T-helper 2 cell (primary cell): Measurements from ENCODE around the gene CDADC1.
"Not testable (repeated sequence)": the region's sequence is repeated elsewhere in the genome, so short reads cannot be mapped to it uniquely, and the experiment has no call there.

Experiments used
- DNase-seq, 5 experiments: peaks; one replicate each; pipeline versions ENCODE4 v3.0.0 to v3.0.0-alpha.2; 2012 to 2022

Gene CDADC1

DNA sequence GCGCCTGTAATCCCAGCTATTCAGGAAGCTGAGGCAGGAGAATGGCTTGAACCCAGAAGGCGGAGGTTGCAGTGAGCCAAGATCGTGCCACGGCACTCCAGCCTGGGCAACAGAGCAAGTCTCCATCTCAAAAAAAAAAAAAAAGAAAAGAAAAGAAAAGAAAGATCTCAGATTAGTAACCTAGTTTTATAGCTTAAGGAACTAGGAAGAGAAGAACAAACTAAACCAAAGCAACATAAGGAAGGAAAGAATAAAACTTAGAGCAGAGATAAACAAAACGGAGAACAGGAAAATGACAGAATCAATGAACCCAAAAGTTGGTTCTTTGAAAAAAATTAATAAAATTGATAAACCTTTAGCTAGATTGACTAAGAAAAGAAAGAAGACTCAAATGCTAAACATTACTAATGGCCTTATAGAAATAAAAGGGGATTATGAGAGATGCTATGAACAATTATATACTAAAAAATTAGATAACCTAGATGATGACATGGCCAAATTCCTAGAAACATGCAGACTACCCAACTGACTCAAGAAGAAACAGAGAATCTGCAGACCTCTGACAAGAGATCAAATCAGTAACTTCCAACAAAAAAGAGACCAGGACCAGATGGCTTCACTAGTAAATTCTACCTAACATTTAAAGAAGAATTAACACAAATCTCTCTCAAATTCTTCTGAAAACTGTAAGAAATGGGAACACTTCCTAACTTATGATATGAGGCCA, 68.2 kb downstream of the CDADC1 start:
- no peak for DNase-seq

- no peak for DNase-seq
Measured at GRCh38 chr13:49319551-49319950, 71.8 kb downstream of the CDADC1 start.

GRCh38 chr13:49319951-49320350, 72.2 kb downstream of the CDADC1 start:
- DNase-seq = no peak

DNA sequence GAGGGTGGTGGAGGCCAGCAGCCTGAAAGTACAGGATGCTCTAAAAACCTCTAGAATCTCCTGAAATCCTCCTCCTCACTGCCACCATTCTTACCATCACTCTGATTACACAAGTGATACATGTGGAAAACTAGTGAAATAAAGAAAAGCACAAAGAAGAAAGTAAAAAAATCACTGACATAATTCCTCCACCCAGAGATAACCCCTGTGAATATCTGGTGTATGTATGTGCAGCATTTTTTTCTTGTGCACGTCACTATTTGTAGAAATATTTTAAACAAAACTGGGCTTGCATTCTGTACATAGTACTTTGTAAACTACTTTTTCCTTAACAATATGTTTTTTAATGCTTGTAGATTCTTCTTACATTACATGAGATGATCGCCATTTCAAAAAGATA, 73.2 kb downstream of the CDADC1 start:
- no peak for DNase-seq

- no peak for DNase-seq
Measured at GRCh38 chr13:49322702-49323101, 75.0 kb downstream of the CDADC1 start.

DNA sequence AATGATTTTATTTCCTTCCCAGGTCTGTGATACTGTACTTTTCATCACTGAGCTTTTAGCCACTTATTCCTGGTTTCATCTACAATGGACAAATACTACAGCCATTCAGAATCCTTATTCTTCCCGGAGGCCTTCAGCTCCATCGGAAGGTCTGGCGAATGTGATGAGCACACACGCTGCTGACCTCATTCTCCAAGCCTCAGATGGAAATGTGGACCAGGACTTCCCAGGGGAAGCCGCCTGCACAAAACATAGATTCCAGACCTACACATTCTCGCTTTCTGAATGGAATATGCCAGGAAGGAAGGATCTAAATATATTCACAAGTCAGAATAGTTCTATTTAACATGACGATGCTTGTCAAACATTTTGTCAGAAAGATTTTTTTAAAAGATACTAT, 75.6 kb downstream of the CDADC1 start:
- DNase-seq = no peak

DNA sequence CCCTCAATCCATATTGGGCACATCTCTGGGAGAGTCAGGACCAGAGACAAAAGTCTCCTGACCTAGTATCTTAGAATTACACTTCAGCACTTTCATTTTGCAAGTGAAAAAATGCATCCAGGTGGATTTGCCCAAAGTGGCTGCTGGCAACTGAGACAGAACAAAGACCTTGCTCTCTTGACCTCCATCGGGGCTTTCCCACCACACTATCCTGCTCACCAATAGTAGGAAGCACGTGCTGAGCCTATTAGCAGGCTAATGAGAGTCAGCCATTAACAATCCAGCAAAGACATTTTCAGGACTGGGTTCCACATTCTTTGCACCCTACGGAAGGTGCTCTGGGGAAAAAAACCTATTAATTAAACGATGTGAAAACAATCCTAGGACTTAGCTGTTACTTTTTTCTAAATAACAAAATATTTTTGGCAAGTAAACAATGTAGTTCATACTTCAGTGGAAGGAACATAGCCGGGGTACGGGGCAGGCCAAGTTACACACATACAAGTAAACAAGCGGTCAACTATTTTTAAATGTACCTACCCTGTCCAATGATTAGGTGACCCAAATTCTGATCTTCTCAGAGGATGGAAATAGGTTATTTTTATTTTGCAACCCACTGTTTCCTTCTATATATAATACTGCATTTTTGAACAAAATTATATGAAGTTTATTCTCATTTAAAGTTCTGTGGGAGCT, 78.6 kb downstream of the CDADC1 start:
- DNase-seq = no peak

DNA sequence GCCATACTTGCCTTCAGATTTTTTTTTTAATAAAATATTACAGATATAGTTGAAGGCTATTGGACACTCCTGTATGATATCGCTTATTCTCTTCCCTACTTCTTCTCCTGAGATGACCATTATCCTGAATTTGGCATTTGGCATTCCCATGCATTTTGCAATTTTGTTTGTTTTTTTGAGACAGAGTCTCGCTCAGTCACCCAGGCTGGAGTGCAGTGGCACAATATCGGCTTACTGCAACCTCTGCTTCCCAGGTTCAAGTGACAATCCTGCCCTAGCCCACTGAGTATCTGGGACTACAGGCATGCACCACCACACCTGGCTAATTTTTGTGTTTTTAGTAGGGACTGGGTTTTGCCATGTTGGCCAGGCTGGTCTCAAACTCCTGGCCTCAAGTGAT, 79.4 kb downstream of the CDADC1 start:
- DNase-seq = not testable (repeated sequence)

DNA sequence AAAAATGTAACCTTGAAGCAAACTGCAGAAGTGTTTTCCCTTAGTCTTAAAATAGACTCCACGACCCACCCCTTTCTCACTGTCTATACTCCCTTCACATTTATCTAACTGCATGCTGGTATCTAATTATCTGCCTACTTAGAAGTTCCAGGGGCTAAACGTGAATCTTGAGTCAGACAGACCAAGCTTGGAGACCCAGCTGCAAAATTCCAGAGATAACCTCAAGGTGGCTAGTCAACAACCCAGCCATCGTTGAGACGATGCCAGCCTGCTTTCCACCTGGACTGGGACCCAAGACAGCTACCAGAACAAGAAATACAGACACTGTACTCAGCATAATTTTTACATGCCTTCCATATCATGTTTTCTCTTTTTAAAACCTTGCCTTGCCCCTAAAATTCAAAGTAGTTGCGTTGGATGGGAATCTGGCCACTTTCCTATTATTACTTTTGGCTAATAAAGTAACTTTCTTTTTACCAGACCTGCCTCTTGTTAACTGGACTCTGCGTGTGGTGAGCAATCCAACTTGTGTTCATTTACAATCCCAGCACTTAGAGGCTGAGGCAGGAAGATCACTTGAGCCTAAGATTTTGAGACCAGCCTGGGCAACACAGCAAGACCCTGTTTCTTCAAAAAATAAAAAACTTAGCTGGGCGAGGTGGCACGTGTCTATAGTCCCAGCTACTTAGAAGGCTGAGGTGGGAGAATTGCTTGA, 82.3 kb downstream of the CDADC1 start:
- DNase-seq = no peak

GRCh38 chr13:49330546-49330864, 82.8 kb downstream of the CDADC1 start:
- no peak for DNase-seq

DNA sequence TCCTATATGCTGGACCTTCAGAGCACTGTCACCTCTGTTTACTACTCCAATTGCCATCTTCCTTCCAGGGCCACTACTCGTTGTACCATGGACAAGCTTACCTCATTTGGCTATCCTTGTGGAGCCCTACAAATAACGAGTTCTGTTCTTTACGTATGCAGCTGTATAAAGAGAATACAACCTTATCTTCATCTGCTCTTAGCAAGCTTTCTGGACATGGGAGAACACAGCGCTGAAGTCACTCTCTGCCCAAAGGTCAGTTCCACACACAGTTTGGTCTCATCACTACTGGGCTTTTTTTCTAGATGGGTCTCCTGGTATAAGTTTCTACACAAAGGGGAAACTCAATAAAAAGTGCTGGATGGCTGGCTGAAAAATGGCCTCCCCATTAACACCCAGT, 88.9 kb downstream of the CDADC1 start:
- no peak for DNase-seq

GRCh38 chr13:49340161-49340560, 92.4 kb downstream of the CDADC1 start:
- DNase-seq = no peak

- no peak for DNase-seq
Measured at GRCh38 chr13:49341517-49341916, 93.8 kb downstream of the CDADC1 start.

DNA sequence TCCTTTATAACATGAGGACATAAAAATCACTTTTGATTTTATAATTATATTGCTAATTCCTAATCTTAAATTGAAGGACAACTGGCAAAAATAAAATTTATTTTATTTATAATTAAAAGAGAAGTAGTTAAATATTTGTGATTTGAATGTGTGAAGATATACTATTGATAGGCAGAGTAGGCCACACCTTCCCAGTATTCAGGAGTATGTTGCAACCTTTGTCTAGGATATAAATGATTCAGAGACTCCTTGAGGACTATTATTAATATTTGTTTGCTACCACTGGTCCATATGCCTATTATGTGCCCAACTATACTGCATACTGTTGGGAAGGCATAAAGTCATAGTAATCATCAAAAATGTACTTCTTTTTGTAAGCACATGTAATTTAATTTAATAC, 94.2 kb downstream of the CDADC1 start:
- DNase-seq = no peak

DNA sequence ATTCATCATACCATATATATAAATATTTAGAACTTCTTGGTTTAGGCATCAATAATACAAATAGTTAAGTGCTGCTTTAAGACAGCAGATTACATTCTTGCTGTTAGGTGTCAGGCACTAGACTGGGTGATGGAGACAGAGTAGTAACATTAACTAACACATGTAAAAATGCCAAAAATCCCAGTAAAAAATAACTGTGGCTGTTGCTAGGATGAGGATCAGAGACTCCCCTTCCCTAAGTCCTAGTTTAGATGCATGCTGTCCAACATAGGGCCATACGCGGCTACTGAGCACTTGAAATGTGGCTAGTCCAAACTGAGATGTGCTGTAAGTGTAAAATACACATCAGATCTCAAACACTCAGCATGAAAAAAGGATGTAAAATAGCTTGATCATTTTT, 94.7 kb downstream of the CDADC1 start:
- DNase-seq = no peak
